HL-60 (cell line): Measurements from ENCODE around the gene RPIA.

ENCODE experiments used
- GABPA ChIP-seq: IDR thresholded peaks from 2 replicates; pipeline ENCODE4 v1.6.1; 2012; ENCODE audit warnings: low read depth
- POLR2AphosphoS5 ChIP-seq: IDR thresholded peaks from 2 replicates; pipeline ENCODE4 v1.6.1; 2012; ENCODE audit warnings: low read depth
- TF ChIP-seq, protein P1 (sequence below): IDR thresholded peaks from one replicate; pipeline ENCODE4 v1.5.1; 2011; ENCODE audit warnings: low read length, control low read depth, inconsistent platforms; ENCODE audit not compliant: insufficient read depth
- TF ChIP-seq, protein P2 (sequence below): IDR thresholded peaks from 2 replicates; pipeline ENCODE4 v1.6.1; 2012; ENCODE audit warnings: low read depth; ENCODE audit not compliant: insufficient replicate concordance

DNA sequence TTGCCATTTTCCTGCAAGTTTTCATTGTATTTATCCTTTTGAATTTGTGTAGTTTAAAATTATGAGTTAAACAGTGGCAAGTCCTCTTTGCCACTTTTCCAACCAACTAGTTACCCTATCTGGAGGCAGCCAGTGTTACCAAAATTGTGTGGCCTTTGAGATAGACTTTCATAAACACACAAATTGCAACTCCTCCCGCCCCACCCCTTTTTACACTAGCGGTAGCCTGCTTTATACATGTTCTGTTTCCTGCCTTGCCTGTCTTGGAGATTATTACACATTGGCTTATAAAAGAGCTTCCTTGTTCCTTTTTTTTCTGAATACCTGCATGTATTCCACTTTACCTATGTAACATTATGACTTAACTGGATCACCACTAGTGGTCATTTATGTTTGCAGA lies 56.5 kb downstream of the RPIA start:
- TF ChIP-seq GABPA, result no peak
- TF ChIP-seq, protein P1, sequence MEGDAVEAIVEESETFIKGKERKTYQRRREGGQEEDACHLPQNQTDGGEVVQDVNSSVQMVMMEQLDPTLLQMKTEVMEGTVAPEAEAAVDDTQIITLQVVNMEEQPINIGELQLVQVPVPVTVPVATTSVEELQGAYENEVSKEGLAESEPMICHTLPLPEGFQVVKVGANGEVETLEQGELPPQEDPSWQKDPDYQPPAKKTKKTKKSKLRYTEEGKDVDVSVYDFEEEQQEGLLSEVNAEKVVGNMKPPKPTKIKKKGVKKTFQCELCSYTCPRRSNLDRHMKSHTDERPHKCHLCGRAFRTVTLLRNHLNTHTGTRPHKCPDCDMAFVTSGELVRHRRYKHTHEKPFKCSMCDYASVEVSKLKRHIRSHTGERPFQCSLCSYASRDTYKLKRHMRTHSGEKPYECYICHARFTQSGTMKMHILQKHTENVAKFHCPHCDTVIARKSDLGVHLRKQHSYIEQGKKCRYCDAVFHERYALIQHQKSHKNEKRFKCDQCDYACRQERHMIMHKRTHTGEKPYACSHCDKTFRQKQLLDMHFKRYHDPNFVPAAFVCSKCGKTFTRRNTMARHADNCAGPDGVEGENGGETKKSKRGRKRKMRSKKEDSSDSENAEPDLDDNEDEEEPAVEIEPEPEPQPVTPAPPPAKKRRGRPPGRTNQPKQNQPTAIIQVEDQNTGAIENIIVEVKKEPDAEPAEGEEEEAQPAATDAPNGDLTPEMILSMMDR, result no peak
- no peak for TF ChIP-seq POLR2AphosphoS5
- TF ChIP-seq, protein P2, sequence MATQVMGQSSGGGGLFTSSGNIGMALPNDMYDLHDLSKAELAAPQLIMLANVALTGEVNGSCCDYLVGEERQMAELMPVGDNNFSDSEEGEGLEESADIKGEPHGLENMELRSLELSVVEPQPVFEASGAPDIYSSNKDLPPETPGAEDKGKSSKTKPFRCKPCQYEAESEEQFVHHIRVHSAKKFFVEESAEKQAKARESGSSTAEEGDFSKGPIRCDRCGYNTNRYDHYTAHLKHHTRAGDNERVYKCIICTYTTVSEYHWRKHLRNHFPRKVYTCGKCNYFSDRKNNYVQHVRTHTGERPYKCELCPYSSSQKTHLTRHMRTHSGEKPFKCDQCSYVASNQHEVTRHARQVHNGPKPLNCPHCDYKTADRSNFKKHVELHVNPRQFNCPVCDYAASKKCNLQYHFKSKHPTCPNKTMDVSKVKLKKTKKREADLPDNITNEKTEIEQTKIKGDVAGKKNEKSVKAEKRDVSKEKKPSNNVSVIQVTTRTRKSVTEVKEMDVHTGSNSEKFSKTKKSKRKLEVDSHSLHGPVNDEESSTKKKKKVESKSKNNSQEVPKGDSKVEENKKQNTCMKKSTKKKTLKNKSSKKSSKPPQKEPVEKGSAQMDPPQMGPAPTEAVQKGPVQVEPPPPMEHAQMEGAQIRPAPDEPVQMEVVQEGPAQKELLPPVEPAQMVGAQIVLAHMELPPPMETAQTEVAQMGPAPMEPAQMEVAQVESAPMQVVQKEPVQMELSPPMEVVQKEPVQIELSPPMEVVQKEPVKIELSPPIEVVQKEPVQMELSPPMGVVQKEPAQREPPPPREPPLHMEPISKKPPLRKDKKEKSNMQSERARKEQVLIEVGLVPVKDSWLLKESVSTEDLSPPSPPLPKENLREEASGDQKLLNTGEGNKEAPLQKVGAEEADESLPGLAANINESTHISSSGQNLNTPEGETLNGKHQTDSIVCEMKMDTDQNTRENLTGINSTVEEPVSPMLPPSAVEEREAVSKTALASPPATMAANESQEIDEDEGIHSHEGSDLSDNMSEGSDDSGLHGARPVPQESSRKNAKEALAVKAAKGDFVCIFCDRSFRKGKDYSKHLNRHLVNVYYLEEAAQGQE, result no peak
